NCI-H2029 treated with DMSO at 0.1 percent for 48 hours (cell line): ENCODE measurements around the gene VILL.

ENCODE experiments used
- DNase-seq: peaks from one replicate; lab custom pipeline; 2025; lab: John Stamatoyannopoulos, UW

Gene VILL

DNA sequence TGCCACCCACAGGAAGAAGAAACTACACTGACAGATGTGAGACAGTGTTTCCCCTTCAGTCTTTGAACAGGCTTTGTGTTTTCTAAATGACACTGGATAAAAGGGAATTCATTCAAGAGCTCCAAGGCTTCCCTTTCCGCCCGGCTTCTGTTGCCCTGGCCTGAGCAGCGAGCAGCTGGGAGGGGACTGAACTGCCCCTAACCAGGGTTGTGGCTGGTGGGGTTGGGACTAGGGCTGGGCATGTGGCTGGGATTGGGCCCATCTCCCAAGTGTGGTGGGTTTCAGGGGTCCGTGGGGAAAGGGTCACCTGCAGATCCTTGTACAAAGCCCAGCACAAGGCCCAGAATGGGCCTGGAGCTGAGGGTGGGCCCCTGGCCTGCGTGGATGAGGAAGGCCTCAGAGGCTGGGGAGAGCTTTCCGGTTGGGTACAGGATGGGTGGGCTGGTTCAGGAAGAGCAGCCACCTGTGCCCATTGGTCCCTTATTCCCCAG, 10.4 kb downstream of the VILL start:
- no peak for DNase-seq

DNA sequence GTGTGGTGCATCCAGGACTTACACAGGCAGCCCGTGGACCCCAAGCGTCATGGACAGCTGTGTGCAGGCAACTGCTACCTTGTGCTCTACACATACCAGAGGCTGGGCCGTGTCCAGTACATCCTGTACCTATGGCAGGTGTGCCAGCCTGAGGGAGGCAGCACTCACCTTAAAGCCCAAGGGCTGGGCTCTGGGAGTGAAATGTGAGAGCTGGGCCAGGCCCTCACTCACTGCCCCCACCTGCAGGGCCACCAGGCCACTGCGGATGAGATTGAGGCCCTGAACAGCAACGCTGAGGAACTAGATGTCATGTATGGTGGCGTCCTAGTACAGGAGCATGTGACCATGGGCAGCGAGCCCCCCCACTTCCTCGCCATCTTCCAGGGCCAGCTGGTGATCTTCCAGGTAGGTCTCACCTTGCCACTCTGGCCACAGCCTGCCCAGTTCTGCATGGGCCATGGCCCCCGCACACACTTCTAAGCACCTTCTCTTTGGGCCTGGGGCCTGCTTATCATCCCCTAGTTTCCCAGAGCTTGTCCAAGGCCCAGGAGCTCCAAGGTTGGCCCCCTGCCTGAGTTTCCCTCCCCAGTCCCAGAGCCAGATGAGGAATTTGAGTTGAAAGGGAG, 11.0 kb downstream of the VILL start:
- no peak for DNase-seq

GRCh38 chr3:38002291-38002876, 11.8 kb downstream of the VILL start:
- DNase-seq = no peak

DNA sequence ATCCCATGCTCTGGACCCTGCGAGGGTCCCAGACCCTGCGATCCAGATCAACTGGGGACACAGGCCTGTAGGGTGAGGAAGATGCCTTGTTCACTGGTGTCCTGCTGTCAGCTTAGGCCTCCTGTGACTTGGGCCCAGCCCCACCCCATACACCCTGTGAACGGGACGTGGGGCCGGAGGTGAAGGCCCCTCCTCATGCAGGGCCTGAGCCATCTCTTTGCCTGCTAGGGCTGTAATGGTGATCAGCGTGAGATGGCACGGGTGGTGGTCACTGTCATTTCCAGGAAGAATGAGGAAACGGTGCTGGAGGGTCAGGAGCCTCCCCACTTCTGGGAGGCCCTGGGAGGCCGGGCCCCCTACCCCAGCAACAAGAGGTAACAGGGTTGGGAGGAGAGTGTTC, 12.4 kb downstream of the VILL start:
- no peak for DNase-seq

DNA sequence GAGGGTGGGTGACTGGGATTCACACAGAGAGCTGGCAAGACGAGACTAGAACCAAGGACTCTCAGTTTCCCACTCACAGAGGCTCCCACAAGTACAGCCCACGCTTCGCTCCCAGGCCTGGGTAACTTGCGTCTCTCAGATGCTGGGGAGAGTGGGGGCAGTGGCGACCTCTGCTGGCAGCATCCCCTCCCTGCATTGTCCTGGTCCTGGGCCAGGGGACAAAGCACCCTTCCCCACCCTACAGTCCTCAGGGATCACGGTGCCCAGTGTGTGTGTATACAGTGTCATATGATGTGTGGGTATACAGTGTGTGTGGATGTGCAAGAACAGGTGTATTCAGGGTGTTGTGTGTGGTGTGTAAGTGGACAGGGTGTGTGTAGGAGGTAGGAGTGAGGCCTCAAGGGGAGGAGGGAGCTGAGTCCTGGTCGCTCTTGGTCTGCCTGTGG, 12.8 kb downstream of the VILL start:
- DNase-seq = peak; percentile 13

DNA sequence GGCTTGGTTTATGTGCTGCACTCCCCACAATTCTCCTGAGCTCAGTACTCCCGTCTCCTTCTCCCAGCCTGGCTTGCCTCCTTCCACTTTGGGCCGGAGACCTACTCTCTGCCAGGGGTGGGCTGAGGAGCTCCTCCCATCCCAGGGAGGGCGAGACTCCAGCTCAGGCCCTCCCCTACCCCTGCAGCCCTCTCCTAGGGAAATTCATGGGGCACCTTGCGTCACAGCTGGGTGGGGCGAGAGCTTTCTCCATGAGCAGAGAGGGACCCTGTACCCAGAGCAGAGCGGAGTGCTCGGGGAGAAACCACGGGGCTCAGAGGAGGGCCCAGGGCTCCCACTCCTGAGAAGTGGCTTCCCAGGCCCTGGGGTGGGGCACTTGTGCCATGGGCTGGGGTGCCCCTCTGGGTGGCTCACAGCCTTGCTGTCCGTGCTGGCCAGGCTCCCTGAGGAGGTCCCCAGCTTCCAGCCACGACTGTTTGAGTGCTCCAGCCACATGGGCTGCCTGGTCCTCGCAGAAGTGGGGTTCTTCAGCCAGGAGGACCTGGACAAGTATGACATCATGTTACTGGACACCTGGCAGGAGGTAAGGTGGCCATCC, 13.3 kb downstream of the VILL start:
- no peak for DNase-seq

GRCh38 chr3:38004415-38005075, 14.0 kb downstream of the VILL start:
- peak; percentile 89 for DNase-seq

DNA sequence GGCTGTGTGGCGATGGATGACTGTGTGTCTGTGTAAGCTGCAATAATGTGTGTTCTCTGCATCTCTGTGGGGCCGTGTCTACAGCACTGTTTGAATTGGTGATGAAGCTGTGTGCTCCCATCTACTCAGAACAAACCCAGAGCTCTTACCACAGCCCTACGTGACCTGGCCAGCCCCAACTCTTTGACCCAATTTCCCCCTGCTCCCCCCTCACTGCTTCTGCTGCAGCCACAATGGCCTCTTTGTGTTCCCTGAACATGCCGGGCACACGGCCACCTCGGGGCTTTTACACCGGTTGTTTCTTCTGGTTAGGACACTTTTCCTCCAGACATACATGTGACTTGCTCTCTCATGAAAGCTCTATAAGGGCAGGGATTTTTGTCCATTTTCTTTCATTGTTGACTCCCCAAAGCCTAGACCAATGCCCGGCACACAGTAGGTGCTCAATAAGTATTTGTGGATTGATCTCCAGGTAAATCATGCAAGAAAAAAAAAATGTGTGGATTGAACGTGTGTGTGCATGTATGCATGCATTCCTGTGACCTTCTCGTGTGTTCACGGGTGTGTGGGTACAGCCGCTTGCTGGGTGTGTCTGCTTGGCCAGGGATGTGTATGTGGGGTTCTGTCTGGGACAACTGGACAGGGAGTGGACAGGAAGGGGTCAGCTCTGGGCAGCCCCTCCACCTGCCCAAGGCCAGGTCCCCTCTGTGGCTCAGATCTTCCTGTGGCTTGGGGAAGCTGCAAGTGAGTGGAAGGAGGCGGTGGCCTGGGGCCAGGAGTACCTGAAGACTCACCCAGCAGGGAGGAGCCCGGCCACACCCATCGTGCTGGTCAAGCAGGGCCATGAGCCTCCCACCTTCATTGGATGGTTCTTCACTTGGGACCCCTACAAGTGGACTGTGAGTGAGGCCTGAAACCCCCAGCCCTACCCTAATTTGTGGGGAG, 14.8 kb downstream of the VILL start:
- DNase-seq = no peak

DNA sequence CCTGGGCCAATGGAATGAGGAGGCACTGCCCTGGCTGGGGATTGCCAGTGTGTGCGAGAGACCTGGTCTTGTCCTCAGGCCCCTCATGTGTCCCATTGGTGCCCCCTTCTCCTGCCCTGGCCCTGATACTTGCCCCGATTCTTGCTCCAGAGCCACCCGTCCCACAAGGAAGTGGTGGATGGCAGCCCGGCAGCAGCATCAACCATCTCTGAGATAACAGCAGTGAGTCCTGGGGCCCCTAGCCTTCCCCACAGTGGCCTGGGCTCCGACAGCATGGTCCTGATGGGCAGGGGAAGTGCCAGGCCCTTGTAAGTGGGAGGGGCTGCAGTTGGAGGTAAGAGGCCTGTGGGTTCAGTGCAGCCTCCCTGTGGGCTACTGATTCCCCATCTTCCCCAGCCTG, 15.4 kb downstream of the VILL start:
- DNase-seq = no peak

DNA sequence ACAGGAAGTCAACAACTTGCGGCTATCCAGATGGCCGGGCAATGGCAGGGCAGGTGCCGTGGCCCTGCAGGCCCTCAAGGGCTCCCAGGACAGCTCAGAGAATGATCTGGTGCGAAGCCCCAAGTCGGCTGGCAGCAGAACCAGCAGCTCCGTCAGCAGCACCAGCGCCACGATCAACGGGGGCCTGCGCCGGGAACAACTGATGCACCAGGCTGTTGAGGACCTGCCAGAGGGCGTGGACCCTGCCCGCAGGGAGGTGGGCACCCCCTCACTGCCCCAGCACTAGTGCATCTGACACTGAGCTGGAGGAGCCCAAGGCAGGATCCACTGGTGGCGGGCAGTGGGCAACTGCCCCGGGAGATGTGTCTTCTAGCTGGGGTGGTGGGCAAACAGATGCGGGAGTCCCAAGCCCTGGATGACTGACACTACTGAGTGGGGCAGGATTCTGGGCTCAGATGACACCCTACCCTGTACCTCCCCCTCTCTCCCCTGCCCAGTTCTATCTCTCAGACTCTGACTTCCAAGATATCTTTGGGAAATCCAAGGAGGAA, 15.9 kb downstream of the VILL start:
- no peak for DNase-seq

- DNase-seq = no peak
Measured at GRCh38 chr3:38007754-38008090, 17.1 kb downstream of the VILL start.

DNA sequence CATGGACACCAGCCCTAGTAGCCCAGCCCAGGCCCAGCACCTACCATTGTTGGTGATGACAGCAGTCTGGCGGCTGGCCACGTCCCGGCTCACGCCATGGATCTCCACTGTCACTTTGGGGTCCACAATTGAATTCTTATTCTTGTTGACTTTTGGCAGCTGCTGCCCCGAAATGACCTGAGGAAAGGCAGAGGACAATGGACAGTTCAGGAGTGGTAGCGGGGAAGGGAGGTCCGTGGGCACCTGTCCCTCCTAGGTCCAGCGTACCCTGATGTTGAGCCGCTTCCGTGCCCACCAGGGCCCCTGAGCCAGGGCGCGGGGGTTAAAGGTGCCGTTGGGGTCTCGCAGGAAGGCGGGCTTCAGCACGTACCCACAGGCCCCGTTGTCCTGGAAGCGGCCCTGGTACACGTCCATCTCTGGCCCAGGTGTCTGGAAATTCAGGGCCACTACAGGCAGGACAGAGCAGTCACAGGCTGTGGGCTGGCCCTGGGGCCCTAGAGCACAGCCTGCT, 17.7 kb downstream of the VILL start:
- no peak for DNase-seq

DNA sequence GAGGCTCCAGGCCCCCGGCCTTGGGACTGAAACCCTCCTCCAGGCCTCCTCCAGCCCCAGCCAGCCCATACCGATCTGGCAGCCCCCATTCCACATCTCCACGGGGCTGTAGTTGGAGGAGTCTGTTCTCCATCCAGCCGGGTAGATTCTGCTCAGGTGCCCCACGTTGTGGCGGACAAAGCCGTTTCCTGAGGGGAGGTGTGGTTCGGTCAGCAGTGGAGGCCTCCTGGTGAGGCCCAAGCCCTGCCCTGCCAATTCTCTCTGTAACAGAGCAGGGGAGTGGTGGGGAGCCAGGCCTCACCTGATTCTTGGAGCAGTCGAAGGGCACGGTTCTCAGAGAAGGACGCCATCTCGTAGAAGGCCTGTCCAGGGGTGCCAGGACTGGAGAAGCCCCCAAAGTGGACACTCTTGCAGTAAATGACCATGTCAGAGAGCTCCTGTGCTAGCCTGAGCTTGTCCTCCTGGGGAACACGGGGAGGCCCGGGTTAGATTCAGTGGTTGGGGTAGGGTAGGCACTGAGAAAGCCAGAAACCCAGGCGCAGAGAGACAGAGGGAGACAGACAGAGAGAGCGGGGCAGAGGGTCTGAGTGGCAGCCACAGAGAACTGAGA, 18.5 kb downstream of the VILL start:
- DNase-seq = no peak

DNA sequence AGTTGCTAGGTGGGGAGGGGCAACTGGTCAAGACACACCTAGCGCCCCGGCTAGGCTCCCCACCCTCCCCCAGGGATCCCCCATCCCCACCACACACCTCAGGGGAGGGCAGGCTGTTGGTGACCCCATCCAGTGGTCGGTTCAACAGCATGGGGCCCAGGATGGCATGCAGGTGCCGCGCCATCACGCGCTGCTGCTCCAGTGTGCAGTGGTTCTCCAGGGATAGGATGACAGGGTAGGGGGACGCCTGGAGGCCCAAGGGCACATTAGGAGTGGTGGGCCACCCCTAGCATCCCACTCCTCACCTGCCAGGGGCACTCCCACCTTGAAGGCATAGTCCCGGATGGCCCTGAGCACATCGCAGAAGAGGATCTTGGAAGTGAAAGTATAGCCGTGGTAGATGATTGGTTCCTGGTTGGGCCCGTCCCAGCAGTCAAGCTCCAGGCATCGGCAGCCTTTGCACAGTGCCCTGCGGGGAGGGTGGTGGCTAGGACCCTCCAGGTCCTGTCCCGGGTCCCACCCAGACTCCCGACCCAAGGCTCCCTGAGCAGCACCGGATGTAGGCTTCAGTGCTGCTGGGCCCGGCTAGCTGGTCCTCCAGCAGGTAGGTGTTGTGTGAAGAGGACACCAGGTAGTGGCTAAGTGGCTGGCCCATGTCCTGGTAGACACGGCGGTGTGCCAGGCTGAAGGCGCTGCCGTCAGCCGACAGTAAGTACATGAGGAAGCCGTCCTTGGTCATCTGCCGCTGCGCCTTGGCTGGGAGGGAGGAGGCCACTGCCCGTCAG, 19.4 kb downstream of the VILL start:
- DNase-seq = no peak

GRCh38 chr3:38011111-38011510, 20.5 kb downstream of the VILL start:
- DNase-seq = no peak

DNA sequence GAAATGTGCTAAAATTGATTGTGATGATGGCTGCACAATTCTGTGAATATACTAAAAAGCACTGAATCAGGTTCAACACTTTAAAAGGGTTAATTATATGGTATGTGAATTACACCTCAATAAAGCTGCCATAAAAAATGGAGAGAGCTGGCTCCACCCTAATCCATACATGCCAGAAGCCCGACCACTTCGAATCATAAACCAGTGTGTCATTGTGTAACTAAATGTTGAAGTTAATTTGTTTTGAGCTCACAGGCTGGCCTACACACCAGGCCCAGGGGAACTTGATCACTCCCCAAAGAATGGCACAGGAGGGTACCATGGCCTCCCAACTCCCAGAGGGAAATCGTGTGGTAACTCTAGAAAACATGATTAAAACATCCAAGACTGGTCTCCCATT, 24.9 kb downstream of the VILL start:
- DNase-seq = no peak

DNA sequence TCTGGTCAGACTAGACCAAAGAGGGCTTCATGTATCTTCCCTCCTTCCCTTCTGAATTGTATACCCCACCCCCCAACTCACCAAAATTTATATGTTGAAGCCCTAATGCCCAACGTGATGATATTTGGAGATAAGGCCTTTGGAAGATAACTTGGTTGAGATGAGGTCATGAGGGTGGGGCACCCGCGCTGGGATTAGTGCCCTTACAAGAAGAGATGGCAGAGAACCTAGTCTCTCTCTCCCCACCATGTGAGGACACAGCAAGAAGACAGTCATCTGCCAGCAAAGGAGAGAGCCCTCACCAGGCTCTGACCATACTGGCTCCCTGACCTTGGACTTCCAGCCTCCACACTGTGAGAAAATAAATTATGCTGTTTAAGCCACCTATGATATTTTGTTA, 25.4 kb downstream of the VILL start:
- no peak for DNase-seq

DNA sequence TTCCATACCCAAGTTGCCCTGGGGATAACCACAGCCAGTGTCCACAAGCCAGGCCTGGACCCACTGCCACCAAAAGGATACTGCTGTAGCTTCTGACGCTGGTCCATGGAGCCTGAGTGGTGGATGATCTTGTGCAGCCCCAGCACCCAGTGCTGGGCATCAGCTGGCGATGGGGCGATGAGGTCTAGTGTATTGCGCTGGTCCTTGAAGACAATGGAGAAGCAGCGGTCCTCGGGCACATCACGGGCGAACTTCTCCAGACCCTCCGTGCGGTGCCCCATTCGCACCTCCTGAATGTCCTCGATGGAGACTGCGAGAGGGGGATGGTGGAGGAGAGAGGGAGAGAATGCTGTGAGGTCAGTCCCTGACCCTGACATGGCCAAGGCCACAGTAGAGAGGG, 25.8 kb downstream of the VILL start:
- DNase-seq = no peak

GRCh38 chr3:38016847-38017444, 26.4 kb downstream of the VILL start:
- no peak for DNase-seq
